ENCODE data around the gene CDK17. TPM values are rescaled to one million over a fixed set of nuclear protein-coding genes. Genes with fewer than 3 reads are reported as not detected.

Gene CDK17
- total RNA-seq, 2 donors from 2014 or later: 36.2 to 39.9 TPM

DNA sequence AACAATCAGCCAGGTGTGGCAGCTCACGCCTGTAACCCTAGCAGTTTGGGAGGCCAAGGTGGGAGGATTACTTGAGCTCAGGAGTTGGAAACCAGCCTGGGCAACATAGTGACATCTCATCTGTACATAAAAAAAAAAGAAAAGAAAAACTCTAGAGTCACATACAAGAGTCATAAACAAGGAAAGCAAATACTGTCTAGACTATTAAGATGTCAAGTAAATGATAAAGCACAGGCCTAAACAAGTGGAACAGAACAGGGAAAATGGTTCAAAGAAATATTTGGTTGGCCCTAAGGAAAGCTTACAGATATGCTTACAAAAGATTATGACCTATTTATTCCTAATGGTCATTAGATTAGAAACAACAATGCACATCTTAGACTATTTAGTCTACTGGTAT, 12.3 kb downstream of the CDK17 start:
- Mint-ChIP-seq H3K9me3 (peaks cover 4% of the 10 kb centered on the region), H3K4me3 (no peak overlapping the region), H3K27me3 (ENCODE audit: insufficient read depth) (no peaks in the 10 kb centered on the region), H3K36me3 (ENCODE audit: low read depth) (peaks cover 10% of the 10 kb centered on the region), H3K4me1 (peaks cover 5% of the 10 kb centered on the region), H3K27ac (no peak overlapping the region)
- Histone ChIP-seq H3K4me1 (ENCODE audit: control insufficient read depth, insufficient read depth, low read length) (no peaks in the 10 kb centered on the region), H3K36me3 (ENCODE audit: control insufficient read depth, insufficient read depth, low read length) (peaks cover 3% of the 10 kb centered on the region), H3K27me3 (ENCODE audit: control insufficient read depth, insufficient read depth, low read length, poor library complexity, severe bottlenecking) (no peaks in the 10 kb centered on the region), H3K9ac (ENCODE audit: extremely low read depth, low read length, poor library complexity, severe bottlenecking) (no peak overlapping the region), H3K9me3 (ENCODE audit: control insufficient read depth, low read length) (peaks cover 11% of the 10 kb centered on the region), H3K27ac (ENCODE audit: low read depth, low read length) (no peak overlapping the region), H3K4me3 (ENCODE audit: low read length) (no peak overlapping the region)
- 100% methylated on average over 1 of the region's 1 CpG; no CpG with 5 or more reads in 1 of the 2 experiments for WGBS, 2 experiments (ENCODE audit: insufficient coverage in 1 of 2, insufficient read length in 1 of 2)
- no peak for TF ChIP-seq CTCF (conservative IDR thresholded peaks at IDR 0.05)
- no peak for DNase-seq

GRCh38 chr12:96386794-96387193, 13.4 kb downstream of the CDK17 start:
- peaks cover 18% of the 10 kb centered on the region for H3K9me3 ChIP-seq (ENCODE audit: control insufficient read depth, low read length)
- no peaks in the 10 kb centered on the region for H3K27me3 Mint-ChIP-seq (ENCODE audit: insufficient read depth)
- no peaks in the 10 kb centered on the region for H3K4me1 ChIP-seq (ENCODE audit: control insufficient read depth, insufficient read depth, low read length)
- H3K9me3 Mint-ChIP-seq: peaks cover 12% of the 10 kb centered on the region
- H3K27ac Mint-ChIP-seq: no peak overlapping the region
- no peak overlapping the region for H3K4me3 Mint-ChIP-seq
- no peak overlapping the region for H3K9ac ChIP-seq (ENCODE audit: extremely low read depth, low read length, poor library complexity, severe bottlenecking)
- peaks cover 3% of the 10 kb centered on the region for H3K4me1 Mint-ChIP-seq
- no peak for DNase-seq
- H3K27me3 ChIP-seq (ENCODE audit: control insufficient read depth, insufficient read depth, low read length, poor library complexity, severe bottlenecking): no peaks in the 10 kb centered on the region
- no peak overlapping the region for H3K4me3 ChIP-seq (ENCODE audit: low read length)
- H3K36me3 ChIP-seq (ENCODE audit: control insufficient read depth, insufficient read depth, low read length): peaks cover 3% of the 10 kb centered on the region
- no peak overlapping the region for H3K27ac ChIP-seq (ENCODE audit: low read depth, low read length)
- WGBS, 2 experiments (ENCODE audit: insufficient coverage in 1 of 2, insufficient read length in 1 of 2): 91 to 100% methylated on average over 2 of the region's 2 CpGs
- no peak for TF ChIP-seq CTCF (conservative IDR thresholded peaks at IDR 0.05)
- peaks cover 17% of the 10 kb centered on the region for H3K36me3 Mint-ChIP-seq (ENCODE audit: low read depth)

GRCh38 chr12:96383991-96384390, 16.2 kb downstream of the CDK17 start:
- no peak for TF ChIP-seq CTCF (conservative IDR thresholded peaks at IDR 0.05)
- peaks cover 3% of the 10 kb centered on the region for H3K36me3 ChIP-seq (ENCODE audit: control insufficient read depth, insufficient read depth, low read length)
- no peak for DNase-seq
- peaks cover 22% of the 10 kb centered on the region for H3K9me3 ChIP-seq (ENCODE audit: control insufficient read depth, low read length)
- no peak overlapping the region for H3K9ac ChIP-seq (ENCODE audit: extremely low read depth, low read length, poor library complexity, severe bottlenecking)
- peaks cover 27% of the 10 kb centered on the region for H3K9me3 Mint-ChIP-seq
- no peak overlapping the region for H3K4me3 Mint-ChIP-seq
- no peaks in the 10 kb centered on the region for H3K27me3 ChIP-seq (ENCODE audit: control insufficient read depth, insufficient read depth, low read length, poor library complexity, severe bottlenecking)
- H3K4me1 ChIP-seq (ENCODE audit: control insufficient read depth, insufficient read depth, low read length): no peaks in the 10 kb centered on the region
- no peak overlapping the region for H3K4me3 ChIP-seq (ENCODE audit: low read length)
- peaks cover 20% of the 10 kb centered on the region for H3K36me3 Mint-ChIP-seq (ENCODE audit: low read depth)
- no peak overlapping the region for H3K27ac Mint-ChIP-seq
- H3K4me1 Mint-ChIP-seq: peaks cover 3% of the 10 kb centered on the region
- 86 to 100% methylated on average over 1 of the region's 1 CpG for WGBS, 2 experiments (ENCODE audit: insufficient coverage in 1 of 2, insufficient read length in 1 of 2)
- H3K27me3 Mint-ChIP-seq (ENCODE audit: insufficient read depth): no peaks in the 10 kb centered on the region
- no peak overlapping the region for H3K27ac ChIP-seq (ENCODE audit: low read depth, low read length)

Data from endodermal cell (in vitro differentiated cells).